Adrenal gland (tissue), 5 donors: Measurements from ENCODE around the gene RHOG.

ENCODE experiments used
- CTCF ChIP-seq, 6 experiments: fragments of 450-650 bp in 4 of 6; fragments of 200-600 bp in 2 of 6; sonication (generic) in 1 of 6; IDR thresholded peaks; 1 replicate in 5 of 6; 2 replicates in 1 of 6; pipeline versions ENCODE4 v1.5.1 to v1.8.0; 2016 to 2021; ENCODE audit warnings: antibody characterized with exemption in 6 of 6, mild to moderate bottlenecking in 2 of 6, moderate library complexity in 1 of 6
- POLR2A ChIP-seq, 2 donors: fragments of 450-650 bp; IDR thresholded peaks; one replicate each; pipeline ENCODE4 v1.6.1; 2017; ENCODE audit warnings: antibody characterized with exemption in 2 of 2, mild to moderate bottlenecking in 2 of 2, moderate library complexity in 1 of 2
- donor health status: DM: no; HTN: no; CAD: no.

GRCh38 chr11:3845670-3846069, 4.9 kb upstream of the RHOG start:
- no peak for TF ChIP-seq POLR2A (IDR thresholded peaks at IDR 0.05)
- TF ChIP-seq CTCF (IDR thresholded peaks at IDR 0.05): no peak
